ENCODE results near the gene COL6A2.

COL6A2 gene

GRCh38 chr21:46094401-46095082, 3.4 kb upstream of the COL6A2 start:
- Histone ChIP-seq H3K4me2 (ENCODE audit: low read length) (no peak overlapping the region), H3K4me1 (ENCODE audit: control insufficient read depth, low read length) (no peaks in the 10 kb centered on the region), H3K4me3 (ENCODE audit: low read length) (no peak overlapping the region), H3K9me3 (ENCODE audit: control insufficient read depth, insufficient read depth, low read length) (peaks cover 25% of the 10 kb centered on the region; the same call in 1 of the 2 replicates), H3K9me2 (replicated peaks; ENCODE audit: control insufficient read depth, low read length) (no peaks in the 10 kb centered on the region), H3K27me3 (ENCODE audit: control insufficient read depth, low read length) (no peaks in the 10 kb centered on the region), H3F3A (ENCODE audit: control insufficient read depth, insufficient read depth) (no peaks in the 10 kb centered on the region), H3K79me2 (ENCODE audit: control insufficient read depth, low read length) (no peaks in the 10 kb centered on the region), H4K20me1 (ENCODE audit: control insufficient read depth, insufficient read depth, low read depth, low read length) (no peaks in the 10 kb centered on the region), H3K27ac (ENCODE audit: low read depth, low read length) (no peak overlapping the region), H3K36me3 (ENCODE audit: control insufficient read depth, low read length) (no peaks in the 10 kb centered on the region)
- TF ChIP-seq, protein P1, sequence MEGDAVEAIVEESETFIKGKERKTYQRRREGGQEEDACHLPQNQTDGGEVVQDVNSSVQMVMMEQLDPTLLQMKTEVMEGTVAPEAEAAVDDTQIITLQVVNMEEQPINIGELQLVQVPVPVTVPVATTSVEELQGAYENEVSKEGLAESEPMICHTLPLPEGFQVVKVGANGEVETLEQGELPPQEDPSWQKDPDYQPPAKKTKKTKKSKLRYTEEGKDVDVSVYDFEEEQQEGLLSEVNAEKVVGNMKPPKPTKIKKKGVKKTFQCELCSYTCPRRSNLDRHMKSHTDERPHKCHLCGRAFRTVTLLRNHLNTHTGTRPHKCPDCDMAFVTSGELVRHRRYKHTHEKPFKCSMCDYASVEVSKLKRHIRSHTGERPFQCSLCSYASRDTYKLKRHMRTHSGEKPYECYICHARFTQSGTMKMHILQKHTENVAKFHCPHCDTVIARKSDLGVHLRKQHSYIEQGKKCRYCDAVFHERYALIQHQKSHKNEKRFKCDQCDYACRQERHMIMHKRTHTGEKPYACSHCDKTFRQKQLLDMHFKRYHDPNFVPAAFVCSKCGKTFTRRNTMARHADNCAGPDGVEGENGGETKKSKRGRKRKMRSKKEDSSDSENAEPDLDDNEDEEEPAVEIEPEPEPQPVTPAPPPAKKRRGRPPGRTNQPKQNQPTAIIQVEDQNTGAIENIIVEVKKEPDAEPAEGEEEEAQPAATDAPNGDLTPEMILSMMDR (IDR thresholded peaks at IDR 0.05; ENCODE audit: low read depth, low read length, poor library complexity, severe bottlenecking) = no peak
- no peak for TF ChIP-seq EZH2phosphoT487 (IDR thresholded peaks at IDR 0.05; ENCODE audit: borderline replicate concordance, low read length)

DNA sequence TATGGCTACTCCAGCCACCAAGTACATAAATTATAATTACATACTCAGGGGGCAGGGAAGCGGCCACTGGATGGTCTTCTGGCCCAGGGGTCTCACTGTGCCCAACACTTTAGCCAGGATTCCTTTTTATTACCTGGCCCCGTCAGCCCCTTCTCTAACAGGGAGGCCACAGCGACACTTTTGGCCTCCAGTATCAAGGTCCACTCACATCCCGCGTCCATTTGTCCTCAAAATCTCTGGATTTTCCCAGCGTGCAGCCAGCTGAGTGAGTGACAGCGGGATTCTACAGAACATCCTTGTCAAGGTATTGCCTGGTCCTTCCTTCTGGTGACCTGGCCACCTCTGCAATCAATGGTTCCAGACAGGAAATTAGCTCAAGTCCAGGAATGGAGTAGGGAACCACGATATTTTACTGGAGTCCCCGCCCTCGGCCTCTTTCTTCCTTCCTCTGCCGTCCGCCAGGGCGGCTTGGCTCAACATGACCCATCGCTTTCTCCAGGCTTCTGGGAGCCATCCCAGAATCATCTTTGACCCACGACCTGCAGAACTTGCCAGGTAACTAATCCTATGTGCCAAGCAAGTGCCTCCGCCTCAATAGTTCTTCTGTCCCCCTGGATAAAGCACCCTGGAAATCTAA, 2.7 kb upstream of the COL6A2 start:
- no peaks in the 10 kb centered on the region for H3K4me1 ChIP-seq (ENCODE audit: control insufficient read depth, low read length)
- no peak overlapping the region for H3K4me3 ChIP-seq (ENCODE audit: low read length)
- H3K4me2 ChIP-seq (ENCODE audit: low read length) = no peak overlapping the region
- H3K9me3 ChIP-seq (ENCODE audit: control insufficient read depth, insufficient read depth, low read length) = peaks cover 25% of the 10 kb centered on the region; the same call in 1 of the 2 replicates
- no peaks in the 10 kb centered on the region for H3F3A ChIP-seq (ENCODE audit: control insufficient read depth, insufficient read depth)
- H3K9me2 ChIP-seq (replicated peaks; ENCODE audit: control insufficient read depth, low read length) = no peaks in the 10 kb centered on the region
- H3K79me2 ChIP-seq (ENCODE audit: control insufficient read depth, low read length) = no peaks in the 10 kb centered on the region
- no peaks in the 10 kb centered on the region for H3K36me3 ChIP-seq (ENCODE audit: control insufficient read depth, low read length)
- no peaks in the 10 kb centered on the region for H4K20me1 ChIP-seq (ENCODE audit: control insufficient read depth, insufficient read depth, low read depth, low read length)
- H3K27me3 ChIP-seq (ENCODE audit: control insufficient read depth, low read length) = no peaks in the 10 kb centered on the region
- H3K27ac ChIP-seq (ENCODE audit: low read depth, low read length) = no peak overlapping the region
- TF ChIP-seq, protein P1 (IDR thresholded peaks at IDR 0.05; ENCODE audit: low read depth, low read length, poor library complexity, severe bottlenecking) = no peak
- TF ChIP-seq EZH2phosphoT487 (IDR thresholded peaks at IDR 0.05; ENCODE audit: borderline replicate concordance, low read length) = no peak

DNA sequence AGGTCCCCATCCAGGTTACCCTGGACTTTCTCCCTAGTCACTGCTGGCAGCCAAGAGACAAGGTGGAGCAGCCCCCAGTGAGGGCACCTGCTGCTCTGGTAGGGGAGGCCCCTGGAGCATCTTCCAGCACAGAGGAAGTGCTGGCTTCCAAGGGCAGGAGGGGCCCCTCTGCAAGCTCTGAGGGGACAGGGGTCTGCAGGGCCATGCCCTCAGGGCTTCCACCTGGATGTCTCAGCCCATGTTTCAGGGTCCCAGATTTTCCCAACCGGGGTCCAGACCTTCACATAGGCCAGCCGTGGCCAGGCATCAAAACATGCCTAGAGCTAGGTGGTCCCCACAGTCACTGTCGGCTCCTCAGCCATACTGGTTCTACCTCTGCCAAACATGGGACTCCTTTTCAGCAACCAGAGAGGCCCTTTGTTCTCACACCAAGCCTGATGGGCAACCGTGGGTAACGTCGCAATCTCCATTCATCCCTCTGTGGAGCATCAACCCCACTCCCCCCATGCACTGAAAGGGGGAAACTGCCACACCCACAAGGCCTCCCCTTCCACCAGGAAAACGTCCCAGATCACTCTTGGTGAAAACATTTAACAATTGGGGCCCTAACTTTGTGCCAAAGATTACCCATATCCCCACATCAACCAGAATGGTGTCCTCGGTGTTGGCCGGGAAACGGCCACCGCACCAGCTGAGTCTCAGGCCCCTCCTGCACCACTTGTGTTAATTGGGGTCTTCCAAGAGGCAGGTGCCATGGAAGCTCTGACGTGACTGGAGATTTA, 1.9 kb upstream of the COL6A2 start:
- H3K4me1 ChIP-seq (ENCODE audit: control insufficient read depth, low read length) = no peaks in the 10 kb centered on the region
- no peaks in the 10 kb centered on the region for H4K20me1 ChIP-seq (ENCODE audit: control insufficient read depth, insufficient read depth, low read depth, low read length)
- H3K27ac ChIP-seq (ENCODE audit: low read depth, low read length) = no peak overlapping the region
- no peak overlapping the region for H3K4me2 ChIP-seq (ENCODE audit: low read length)
- no peaks in the 10 kb centered on the region for H3K36me3 ChIP-seq (ENCODE audit: control insufficient read depth, low read length)
- peaks cover 21% of the 10 kb centered on the region; the same call in 1 of the 2 replicates for H3K9me3 ChIP-seq (ENCODE audit: control insufficient read depth, insufficient read depth, low read length)
- no peaks in the 10 kb centered on the region for H3K79me2 ChIP-seq (ENCODE audit: control insufficient read depth, low read length)
- no peaks in the 10 kb centered on the region for H3K27me3 ChIP-seq (ENCODE audit: control insufficient read depth, low read length)
- TF ChIP-seq, protein P1 (IDR thresholded peaks at IDR 0.05; ENCODE audit: low read depth, low read length, poor library complexity, severe bottlenecking) = no peak
- no peak for TF ChIP-seq EZH2phosphoT487 (IDR thresholded peaks at IDR 0.05; ENCODE audit: borderline replicate concordance, low read length)
- H3F3A ChIP-seq (ENCODE audit: control insufficient read depth, insufficient read depth) = no peaks in the 10 kb centered on the region
- no peak overlapping the region for H3K4me3 ChIP-seq (ENCODE audit: low read length)
- no peaks in the 10 kb centered on the region for H3K9me2 ChIP-seq (replicated peaks; ENCODE audit: control insufficient read depth, low read length)

Measured in DOHH2 (cell line).